A549 (cell line): Measurements from ENCODE around the gene CFI. TPM values are rescaled to one million over a fixed set of nuclear protein-coding genes. Genes with fewer than 3 reads are reported as not detected.

ENCODE experiments used
- ATAC-seq, 2 experiments: fragments of 200-7000 bp in 1 of 2; fragments of >200 bp in 1 of 2; cut with Nextera tagmentation in 1 of 2; cut with Tn5 transposase in 1 of 2; 3 replicates each; pipeline versions ENCODE4 v1.8.0 to v1.9.1; 2018 to 2020; ENCODE audit warnings: mild to moderate bottlenecking in 1 of 2, moderate library complexity in 1 of 2
- CTCF ChIA-PET: fragments of 300-600 bp; sonication (Branson Sonifier 250); formaldehyde crosslinking; extraction: SDS; loops from one replicate; lab custom pipeline; 2021; ENCODE audit warnings: antibody characterized with exemption, inconsistent platforms; lab: Yijun Ruan, JAX
- POLR2A ChIA-PET: fragments of 350-600 bp; formaldehyde crosslinking; extraction: SDS; loops from one replicate; lab custom pipeline; 2021; ENCODE audit warnings: antibody characterized with exemption, inconsistent platforms; lab: Yijun Ruan, JAX
- DNase-seq, 2 experiments: peaks; one replicate each; pipeline versions ENCODE4 v3.0.0 to v3.0.0-alpha.2; 2011 to 2016; ENCODE audit warnings: low read depth in 1 of 2, low spot score in 1 of 2
- FAIRE-seq: peaks from 2 replicates; lab custom pipeline; 2011; peaks lifted over from hg19 to GRCh38; lab: Jason Lieb, UNC
- H3K27ac ChIP-seq, 2 experiments: fragments of >200 bp; sonication (Bioruptor Twin); formaldehyde crosslinking; 3 replicates each; pipeline ENCODE4 v1.5.1; 2016 to 2017
- H3K4me1 ChIP-seq: fragments of >200 bp; sonication (Bioruptor Twin); formaldehyde crosslinking; 3 replicates; pipeline ENCODE4 v1.6.1; 2016
- H3K4me2 ChIP-seq: fragments of >200 bp; sonication (Bioruptor Twin); formaldehyde crosslinking; 3 replicates; pipeline ENCODE4 v1.6.1; 2016
- H3K4me3 ChIP-seq: fragments of >200 bp; sonication (Bioruptor Twin); formaldehyde crosslinking; 3 replicates; pipeline ENCODE4 v1.5.1; 2016
- H3K9me3 ChIP-seq: fragments of >200 bp; sonication (Bioruptor Twin); formaldehyde crosslinking; 3 replicates; pipeline ENCODE4 v1.6.1; 2016
- BHLHE40 ChIP-seq: IDR thresholded peaks from 2 replicates; pipeline ENCODE4 v1.6.1; 2012; ENCODE audit warnings: low read depth, low read length, inconsistent platforms
- CEBPB ChIP-seq, 2 experiments: fragments of >200 bp in 1 of 2; sonication (Bioruptor Twin) in 1 of 2; formaldehyde crosslinking in 1 of 2; IDR thresholded peaks; 2 replicates each; pipeline ENCODE4 v1.6.1; 2012 to 2016
- EHF ChIP-seq: fragments of 250-450 bp; sonication (Bioruptor Pico); IDR thresholded peaks from 2 replicates; pipeline ENCODE4 v1.5.0; 2020; ENCODE audit warnings: mild to moderate bottlenecking
- EHMT2 ChIP-seq: fragments of 200-600 bp; sonication (generic); IDR thresholded peaks from 2 replicates; pipeline ENCODE4 v1.6.1; 2016; ENCODE audit warnings: antibody characterized with exemption, low read depth, mild to moderate bottlenecking, moderate library complexity
- ELK1 ChIP-seq: fragments of 150-350 bp; IDR thresholded peaks from 2 replicates; pipeline ENCODE4 v1.6.1; 2014; ENCODE audit warnings: low read depth, mild to moderate bottlenecking, low read length
- FOSL2 ChIP-seq, 2 experiments: fragments of 450-650 bp in 1 of 2; fragments of >200 bp in 1 of 2; sonication (Bioruptor Twin) in 1 of 2; formaldehyde crosslinking; IDR thresholded peaks; 2 replicates each; pipeline versions ENCODE4 v1.5.0 to v1.6.1; 2016 to 2020; ENCODE audit warnings: mild to moderate bottlenecking in 1 of 2, moderate library complexity in 1 of 2
- FOXS1 ChIP-seq: fragments of 250-450 bp; sonication (Bioruptor Pico); IDR thresholded peaks from 2 replicates; pipeline ENCODE4 v1.5.0; 2020; ENCODE audit warnings: mild to moderate bottlenecking, moderate library complexity
- HOXB13 ChIP-seq: fragments of 250-450 bp; sonication (Bioruptor Pico); IDR thresholded peaks from 2 replicates; pipeline ENCODE4 v1.5.0; 2020; ENCODE audit warnings: low read depth, mild to moderate bottlenecking, moderate library complexity
- HOXB5 ChIP-seq: fragments of 250-450 bp; sonication (Bioruptor Pico); IDR thresholded peaks from 2 replicates; pipeline ENCODE4 v1.5.0; 2020; ENCODE audit warnings: mild to moderate bottlenecking, moderate library complexity
- JUNB ChIP-seq: fragments of >200 bp; sonication (Bioruptor Twin); formaldehyde crosslinking; IDR thresholded peaks from 2 replicates; pipeline ENCODE4 v1.6.1; 2016
- MAZ ChIP-seq: fragments of 150-350 bp; IDR thresholded peaks from 2 replicates; pipeline ENCODE4 v1.6.1; 2014; ENCODE audit warnings: antibody characterized with exemption, low read depth, low read length, borderline replicate concordance
- MYC ChIP-seq: IDR thresholded peaks from 2 replicates; pipeline ENCODE4 v1.6.1; 2012; ENCODE audit warnings: mild to moderate bottlenecking, inconsistent platforms, low read length, improper control_type of control experiment, borderline replicate concordance
- NPAS2 ChIP-seq: fragments of 250-450 bp; sonication (Bioruptor Pico); IDR thresholded peaks from 2 replicates; pipeline ENCODE4 v1.8.0; 2022; ENCODE audit warnings: mild to moderate bottlenecking, moderate library complexity, borderline replicate concordance
- NR3C1 ChIP-seq: fragments of >200 bp; sonication (Bioruptor Twin); formaldehyde crosslinking; IDR thresholded peaks from 3 replicates; pipeline ENCODE4 v1.6.1; 2017
- RAD21 ChIP-seq, 2 experiments: fragments of >200 bp in 1 of 2; sonication (Bioruptor Twin) in 1 of 2; formaldehyde crosslinking in 1 of 2; IDR thresholded peaks in 1 of 2; conservative IDR thresholded peaks in 1 of 2; 2 replicates in 1 of 2; 3 replicates in 1 of 2; pipeline ENCODE4 v1.6.1; 2012 to 2018; ENCODE audit warnings: inconsistent platforms in 1 of 2
- RARB ChIP-seq: fragments of 250-450 bp; sonication (Bioruptor Pico); IDR thresholded peaks from 2 replicates; pipeline ENCODE4 v1.8.0; 2021; ENCODE audit warnings: mild to moderate bottlenecking, moderate library complexity
- TFCP2L1 ChIP-seq: fragments of 250-450 bp; sonication (Bioruptor Pico); IDR thresholded peaks from 2 replicates; pipeline ENCODE4 v1.5.0; 2021; ENCODE audit warnings: mild to moderate bottlenecking
- TP53 ChIP-seq: fragments of 250-450 bp; sonication (Bioruptor Pico); IDR thresholded peaks from 2 replicates; pipeline ENCODE4 v1.5.0; 2021; ENCODE audit warnings: mild to moderate bottlenecking, moderate library complexity
- ZFP36 ChIP-seq: fragments of 450-650 bp; IDR thresholded peaks from 2 replicates; pipeline ENCODE4 v1.6.1; 2014; ENCODE audit warnings: borderline replicate concordance; ENCODE audit not compliant: partially characterized antibody
- ZSCAN20 ChIP-seq: fragments of 250-450 bp; sonication (Bioruptor Pico); IDR thresholded peaks from 2 replicates; pipeline ENCODE4 v1.8.0; 2022; ENCODE audit warnings: mild to moderate bottlenecking, moderate library complexity
- WGBS: methylation state at CpG from one replicate; pipeline ENCODE4 v1.1.6; 2017; ENCODE audit errors: missing lambda C conversion rate; 5-methylcytosine and 5-hydroxymethylcytosine counted together
- polyA plus RNA-seq, 4 experiments: library from polyadenylated mRNA; depleted of rRNA in 3 of 4; stranded (reverse); fragments of >200 nt; fragmentation: RNase III in 1 of 4; extraction: RNeasy Plus Mini Kit Qiagen cat#74134 plus additional on column Dnase treatment in 1 of 4; gene quantifications; 2 replicates in 3 of 4; 3 replicates in 1 of 4; pipeline ENCODE4 v1.2.3, GENCODE V29; 2011 to 2017
- TF ChIP-seq, protein P1 (sequence below): fragments of >200 bp; sonication (Bioruptor Twin); formaldehyde crosslinking; IDR thresholded peaks from 3 replicates; pipeline ENCODE4 v1.5.1; 2016
- TF ChIP-seq, protein P2 (sequence below): fragments of 450-650 bp; IDR thresholded peaks from 2 replicates; pipeline ENCODE4 v1.6.1; 2014; ENCODE audit warnings: antibody characterized with exemption
- TF ChIP-seq, protein P3 (sequence below): IDR thresholded peaks from 2 replicates; pipeline ENCODE4 v1.6.1; 2012

Gene CFI
- polyA plus RNA-seq, 2 of the 4 experiments (the other 2 are of a cell fraction), result 2.6 to 2.8 TPM

- Histone ChIP-seq H3K4me1 (peaks cover 16% of the 10 kb centered on the region), H3K4me2 (peak overlapping the region; percentile 85), H3K4me3 (peak overlapping the region; percentile 66), H3K9me3 (no peaks in the 10 kb centered on the region), H3K27ac (peak overlapping the region; percentile 78 to 97)
- ChIA-PET POLR2A (interaction anchor here (0.5 to 1.2 kb wide), 2 partner anchors 113 to 1069 kb away, joined by 3 to 5 read pairs; no protein-coding TSS in a partner anchor), CTCF (interaction anchor here (0.6 to 2.6 kb wide), 6 partner anchors 11 to 268 kb away, joined by 3 to 10 read pairs (median 4); partner anchors contain the start of gene SEC24B)
- TF ChIP-seq HOXB13 (CRISPR knock-in tag) (no peak), RAD21 (conservative IDR thresholded peaks at IDR 0.05 in 1 of 2, IDR thresholded peaks at IDR 0.05 in 1 of 2) (no peak), ZSCAN20 (CRISPR knock-in tag) (no peak), TP53 (no peak), FOSL2 (IDR thresholded peaks at IDR 0.05) (no peak), FOSL2 (CRISPR knock-in tag; IDR thresholded peaks at IDR 0.05) (no peak), FOXS1 (CRISPR knock-in tag) (no peak), CEBPB (IDR thresholded peaks at IDR 0.05) (no peak), RARB (no peak), NR3C1 (no peak), EHMT2 (no peak), EHF (CRISPR knock-in tag) (no peak), TFCP2L1 (CRISPR knock-in tag) (no peak), MAZ (no peak), JUNB (no peak), BHLHE40 (no peak)
- TF ChIP-seq, protein P1, sequence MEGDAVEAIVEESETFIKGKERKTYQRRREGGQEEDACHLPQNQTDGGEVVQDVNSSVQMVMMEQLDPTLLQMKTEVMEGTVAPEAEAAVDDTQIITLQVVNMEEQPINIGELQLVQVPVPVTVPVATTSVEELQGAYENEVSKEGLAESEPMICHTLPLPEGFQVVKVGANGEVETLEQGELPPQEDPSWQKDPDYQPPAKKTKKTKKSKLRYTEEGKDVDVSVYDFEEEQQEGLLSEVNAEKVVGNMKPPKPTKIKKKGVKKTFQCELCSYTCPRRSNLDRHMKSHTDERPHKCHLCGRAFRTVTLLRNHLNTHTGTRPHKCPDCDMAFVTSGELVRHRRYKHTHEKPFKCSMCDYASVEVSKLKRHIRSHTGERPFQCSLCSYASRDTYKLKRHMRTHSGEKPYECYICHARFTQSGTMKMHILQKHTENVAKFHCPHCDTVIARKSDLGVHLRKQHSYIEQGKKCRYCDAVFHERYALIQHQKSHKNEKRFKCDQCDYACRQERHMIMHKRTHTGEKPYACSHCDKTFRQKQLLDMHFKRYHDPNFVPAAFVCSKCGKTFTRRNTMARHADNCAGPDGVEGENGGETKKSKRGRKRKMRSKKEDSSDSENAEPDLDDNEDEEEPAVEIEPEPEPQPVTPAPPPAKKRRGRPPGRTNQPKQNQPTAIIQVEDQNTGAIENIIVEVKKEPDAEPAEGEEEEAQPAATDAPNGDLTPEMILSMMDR, result no peak
- TF ChIP-seq, protein P2, sequence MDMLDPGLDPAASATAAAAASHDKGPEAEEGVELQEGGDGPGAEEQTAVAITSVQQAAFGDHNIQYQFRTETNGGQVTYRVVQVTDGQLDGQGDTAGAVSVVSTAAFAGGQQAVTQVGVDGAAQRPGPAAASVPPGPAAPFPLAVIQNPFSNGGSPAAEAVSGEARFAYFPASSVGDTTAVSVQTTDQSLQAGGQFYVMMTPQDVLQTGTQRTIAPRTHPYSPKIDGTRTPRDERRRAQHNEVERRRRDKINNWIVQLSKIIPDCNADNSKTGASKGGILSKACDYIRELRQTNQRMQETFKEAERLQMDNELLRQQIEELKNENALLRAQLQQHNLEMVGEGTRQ, result no peak
- FAIRE-seq, result no peak
- WGBS, result 77% methylated on average over 21 of the region's 21 CpGs
- ATAC-seq, result no peak
- DNase-seq, result no peak
Measured at GRCh38 chr4:109701566-109702410, 100.0 kb downstream of the CFI start.

- no peaks in the 10 kb centered on the region for H3K9me3 ChIP-seq
- ATAC-seq (no peak), FAIRE-seq (no peak), DNase-seq (no peak)
- peaks cover 16% of the 10 kb centered on the region for H3K4me1 ChIP-seq
- H3K27ac ChIP-seq, result no peak overlapping the region
- POLR2A ChIA-PET, result no interaction called here
- H3K4me3 ChIP-seq, result no peak overlapping the region
- H3K4me2 ChIP-seq, result no peak overlapping the region
- TF ChIP-seq ELK1 (no peak), NPAS2 (CRISPR knock-in tag) (no peak), BHLHE40 (no peak), ZFP36 (no peak), ZSCAN20 (CRISPR knock-in tag) (no peak), MYC (no peak), HOXB5 (no peak)
- TF ChIP-seq, protein P2, result no peak
- TF ChIP-seq, protein P3, sequence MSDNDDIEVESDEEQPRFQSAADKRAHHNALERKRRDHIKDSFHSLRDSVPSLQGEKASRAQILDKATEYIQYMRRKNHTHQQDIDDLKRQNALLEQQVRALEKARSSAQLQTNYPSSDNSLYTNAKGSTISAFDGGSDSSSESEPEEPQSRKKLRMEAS, result no peak
- TF ChIP-seq, all 56 proteins: peak for 0
- 93% methylated on average over 8 of the region's 8 CpGs for WGBS
- CTCF ChIA-PET, result interaction anchor here (0.8 to 2.6 kb wide), 2 partner anchors 9 to 266 kb away, joined by 3 to 10 read pairs; partner anchors contain the start of gene SEC24B
Measured at GRCh38 chr4:109699553-109700225, 102.1 kb downstream of the CFI start.
